ENCODE data around the gene B3GALT6. TPM values are rescaled to one million over a fixed set of nuclear protein-coding genes. Genes with fewer than 3 reads are reported as not detected.

Gene B3GALT6
- polyA plus RNA-seq, 3 donors = 1.9 to 8.8 (median 7.2) TPM

- peaks cover 4% of the 10 kb centered on the region for H3K4me1 Mint-ChIP-seq
- DNase-seq = no peak
- peak overlapping the region in 1 of 7 donors; percentile 66 for H3K27ac Mint-ChIP-seq
- H3K36me3 ChIP-seq (replicated peaks in 1 of 2; ENCODE audit: control insufficient read depth in 1 of 2, insufficient read depth in 2 of 2, low read length in 2 of 2) = no peaks in the 10 kb centered on the region
- H3K27me3 ChIP-seq (ENCODE audit: control insufficient read depth in 2 of 2, insufficient read depth in 2 of 2, low read length in 2 of 2) = no peaks in the 10 kb centered on the region
- H3K36me3 Mint-ChIP-seq = no peaks in the 10 kb centered on the region
- no peaks in the 10 kb centered on the region for H3K9me3 ChIP-seq (replicated peaks in 1 of 2; ENCODE audit: control insufficient read depth in 1 of 2, insufficient read depth in 1 of 2, low read length in 2 of 2)
- no peaks in the 10 kb centered on the region for H4K20me1 ChIP-seq (ENCODE audit: insufficient read depth, low read length)
- H3K9me3 Mint-ChIP-seq = peaks cover 0 to 2% (median 0%) of the 10 kb centered on the region in 7 donors
- H3K27me3 Mint-ChIP-seq (ENCODE audit: low read depth in 3 of 3) = peaks cover 1 to 3% (median 3%) of the 10 kb centered on the region in 3 donors
- H3K4me3 Mint-ChIP-seq = no peak overlapping the region
- H2AFZ ChIP-seq (ENCODE audit: insufficient read depth, low read depth, low read length, poor library complexity, severe bottlenecking) = no peak overlapping the region
- H3K4me3 ChIP-seq (replicated peaks in 1 of 3; ENCODE audit: low read depth in 2 of 3, low read length in 3 of 3) = no peak overlapping the region
- no peak overlapping the region for H3K4me2 ChIP-seq (replicated peaks; ENCODE audit: extremely low read depth, low read length, poor library complexity, severe bottlenecking)
- no peak overlapping the region for H3K9ac ChIP-seq (ENCODE audit: insufficient read depth, low read length, poor library complexity, severe bottlenecking)
- intact Hi-C loops (cut with micrococcal nuclease) = no loop called here
- 96% methylated on average over 12 of the region's 17 CpGs for WGBS (ENCODE audit: insufficient coverage)
- H3K79me2 ChIP-seq (ENCODE audit: insufficient read depth, low read length) = no peaks in the 10 kb centered on the region
- TF ChIP-seq, protein P1, sequence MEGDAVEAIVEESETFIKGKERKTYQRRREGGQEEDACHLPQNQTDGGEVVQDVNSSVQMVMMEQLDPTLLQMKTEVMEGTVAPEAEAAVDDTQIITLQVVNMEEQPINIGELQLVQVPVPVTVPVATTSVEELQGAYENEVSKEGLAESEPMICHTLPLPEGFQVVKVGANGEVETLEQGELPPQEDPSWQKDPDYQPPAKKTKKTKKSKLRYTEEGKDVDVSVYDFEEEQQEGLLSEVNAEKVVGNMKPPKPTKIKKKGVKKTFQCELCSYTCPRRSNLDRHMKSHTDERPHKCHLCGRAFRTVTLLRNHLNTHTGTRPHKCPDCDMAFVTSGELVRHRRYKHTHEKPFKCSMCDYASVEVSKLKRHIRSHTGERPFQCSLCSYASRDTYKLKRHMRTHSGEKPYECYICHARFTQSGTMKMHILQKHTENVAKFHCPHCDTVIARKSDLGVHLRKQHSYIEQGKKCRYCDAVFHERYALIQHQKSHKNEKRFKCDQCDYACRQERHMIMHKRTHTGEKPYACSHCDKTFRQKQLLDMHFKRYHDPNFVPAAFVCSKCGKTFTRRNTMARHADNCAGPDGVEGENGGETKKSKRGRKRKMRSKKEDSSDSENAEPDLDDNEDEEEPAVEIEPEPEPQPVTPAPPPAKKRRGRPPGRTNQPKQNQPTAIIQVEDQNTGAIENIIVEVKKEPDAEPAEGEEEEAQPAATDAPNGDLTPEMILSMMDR (IDR thresholded peaks at IDR 0.05) = no peak
- peaks cover 7 to 8% of the 10 kb centered on the region in 2 donors for H3K4me1 ChIP-seq (ENCODE audit: control insufficient read depth in 1 of 2, insufficient read depth in 2 of 2, low read length in 2 of 2)
- H3K27ac ChIP-seq (ENCODE audit: low read depth in 1 of 2, low read length in 2 of 2) = no peak overlapping the region
These were observed 47.0 kb downstream of the B3GALT6 start for GRCh38 chr1:1279028-1279427.

DNA sequence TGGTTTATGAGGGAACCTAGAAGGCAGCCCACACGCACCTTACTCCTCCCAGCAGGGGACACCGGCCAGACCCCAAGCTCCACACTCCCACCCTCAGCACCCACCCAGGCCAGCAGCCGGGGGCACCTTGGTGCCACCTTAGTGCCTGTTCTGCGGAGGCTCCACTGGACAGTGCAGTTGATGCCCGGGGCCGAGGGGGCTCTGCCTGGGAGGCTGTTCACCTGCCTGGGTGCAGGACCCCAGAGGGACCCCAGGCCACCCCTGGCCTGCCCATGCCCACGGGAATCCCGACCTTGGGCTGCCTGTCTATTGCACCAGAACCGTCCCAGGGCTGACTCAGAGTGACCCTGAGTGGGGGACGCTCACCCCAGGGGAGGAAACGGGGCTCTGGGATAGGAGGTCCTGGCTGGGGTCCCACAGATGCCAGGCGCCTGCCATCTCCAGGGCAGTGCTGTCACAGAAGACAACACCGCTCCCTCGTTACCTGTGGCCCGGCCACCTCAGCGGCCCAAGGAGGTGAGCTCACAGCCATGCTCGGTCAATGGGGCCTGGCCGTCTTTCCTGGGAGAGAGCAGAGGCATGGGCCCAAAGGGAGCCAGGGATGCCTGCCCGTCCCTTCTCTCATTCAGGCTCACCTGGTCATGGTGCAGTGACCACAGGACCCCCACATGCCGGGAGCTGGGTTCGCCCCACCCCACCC lies 48.9 kb downstream of the B3GALT6 start:
- intact Hi-C loops (cut with micrococcal nuclease) = no loop called here
- Mint-ChIP-seq H3K27ac (no peak overlapping the region), H3K27me3 (ENCODE audit: low read depth in 3 of 3) (peaks cover 1 to 3% (median 3%) of the 10 kb centered on the region in 3 donors), H3K4me3 (no peak overlapping the region), H3K36me3 (no peaks in the 10 kb centered on the region), H3K4me1 (no peaks in the 10 kb centered on the region), H3K9me3 (peaks cover 0 to 4% (median 0%) of the 10 kb centered on the region in 7 donors)
- WGBS (ENCODE audit: insufficient coverage) = 94% methylated on average over 20 of the region's 21 CpGs
- Histone ChIP-seq H3K36me3 (replicated peaks in 1 of 2; ENCODE audit: control insufficient read depth in 1 of 2, insufficient read depth in 2 of 2, low read length in 2 of 2) (no peaks in the 10 kb centered on the region), H3K9ac (ENCODE audit: insufficient read depth, low read length, poor library complexity, severe bottlenecking) (no peak overlapping the region), H3K79me2 (ENCODE audit: insufficient read depth, low read length) (no peaks in the 10 kb centered on the region), H4K20me1 (ENCODE audit: insufficient read depth, low read length) (no peaks in the 10 kb centered on the region), H3K4me1 (ENCODE audit: control insufficient read depth in 1 of 2, insufficient read depth in 2 of 2, low read length in 2 of 2) (no peaks in the 10 kb centered on the region), H3K9me3 (replicated peaks in 1 of 2; ENCODE audit: control insufficient read depth in 1 of 2, insufficient read depth in 1 of 2, low read length in 2 of 2) (no peaks in the 10 kb centered on the region), H3K4me3 (replicated peaks in 1 of 3; ENCODE audit: low read depth in 2 of 3, low read length in 3 of 3) (no peak overlapping the region), H3K27ac (ENCODE audit: low read depth in 1 of 2, low read length in 2 of 2) (no peak overlapping the region), H2AFZ (ENCODE audit: insufficient read depth, low read depth, low read length, poor library complexity, severe bottlenecking) (no peak overlapping the region), H3K27me3 (ENCODE audit: control insufficient read depth in 2 of 2, insufficient read depth in 2 of 2, low read length in 2 of 2) (no peaks in the 10 kb centered on the region), H3K4me2 (replicated peaks; ENCODE audit: extremely low read depth, low read length, poor library complexity, severe bottlenecking) (no peak overlapping the region)
- TF ChIP-seq, protein P1 (IDR thresholded peaks at IDR 0.05) = no peak
- no peak for DNase-seq

All from CD14-positive monocyte (primary cell).